HG02852 (cell line): ENCODE results near the gene POM121C.
"Not testable (repeated sequence)": the region's sequence is repeated elsewhere in the genome, so short reads cannot be mapped to it uniquely, and the experiment has no call there.

Experiments used
- ATAC-seq: cut with Tn5 transposase; IDR thresholded peaks from one replicate; pipeline ENCODE4 v1.9.1; 2021; ENCODE audit warnings: mild to moderate bottlenecking, moderate library complexity; ENCODE audit not compliant: unreplicated experiment

The POM121C gene

GRCh38 chr7:75485979-75486643 lies at the start of gene POM121C:
Gene POM121C (minus strand): TSS chr7:75486299. CDS start chr7:75441496, 44,803 bp downstream.
- peak; percentile 98 for ATAC-seq

GRCh38 chr7:75534727-75535307 lies 48.7 kb upstream of the POM121C start:
- peak; percentile 85 for ATAC-seq

DNA sequence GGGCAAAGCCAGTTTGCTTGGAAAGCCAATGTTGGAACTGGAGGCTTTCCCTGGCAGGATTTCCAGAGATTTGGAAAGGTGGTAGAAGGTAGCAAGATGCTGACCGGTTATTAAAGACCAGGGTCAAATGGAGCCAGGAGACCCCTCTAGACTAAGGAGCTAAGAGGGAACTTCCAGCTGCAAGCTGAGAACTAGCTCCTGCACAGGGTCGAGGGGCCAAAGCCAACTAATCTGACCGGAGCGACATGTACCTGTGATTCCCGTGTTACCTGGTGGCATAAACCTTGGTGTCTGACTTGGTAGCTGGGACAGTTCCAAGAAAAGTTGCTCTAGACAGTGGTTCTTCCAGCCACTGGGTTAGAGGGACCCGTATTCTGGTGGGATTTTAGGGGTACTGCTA lies 47.8 kb upstream of the POM121C start:
- ATAC-seq = no peak

- ATAC-seq = no peak
Measured at GRCh38 chr7:75532639-75533038, 46.5 kb upstream of the POM121C start.

DNA sequence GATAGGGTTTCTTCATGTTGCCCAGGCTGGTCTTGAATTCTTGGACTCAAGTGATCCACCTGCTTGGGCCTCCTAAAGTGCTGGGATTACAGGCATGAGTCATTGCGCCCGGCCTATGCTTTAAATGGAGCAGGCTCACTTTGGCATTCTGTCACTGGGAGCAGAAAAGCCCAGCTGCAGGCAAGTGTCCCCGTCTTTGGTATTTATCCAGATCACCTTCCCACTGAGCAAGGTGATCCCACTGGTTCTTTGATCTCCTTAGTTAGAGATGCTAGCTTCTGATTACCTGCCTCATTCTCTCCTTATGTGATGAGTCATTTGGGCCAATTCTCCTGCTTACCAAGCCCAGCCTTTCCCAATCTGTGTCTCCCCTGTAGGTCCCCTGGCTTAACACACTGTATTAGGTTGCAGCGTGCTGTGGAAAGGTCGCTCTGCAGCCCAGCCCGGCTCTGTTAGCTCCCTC lies 45.3 kb upstream of the POM121C start:
- ATAC-seq = no peak

- ATAC-seq = not testable (repeated sequence)
Measured at GRCh38 chr7:75527224-75527722, 41.2 kb upstream of the POM121C start.

DNA sequence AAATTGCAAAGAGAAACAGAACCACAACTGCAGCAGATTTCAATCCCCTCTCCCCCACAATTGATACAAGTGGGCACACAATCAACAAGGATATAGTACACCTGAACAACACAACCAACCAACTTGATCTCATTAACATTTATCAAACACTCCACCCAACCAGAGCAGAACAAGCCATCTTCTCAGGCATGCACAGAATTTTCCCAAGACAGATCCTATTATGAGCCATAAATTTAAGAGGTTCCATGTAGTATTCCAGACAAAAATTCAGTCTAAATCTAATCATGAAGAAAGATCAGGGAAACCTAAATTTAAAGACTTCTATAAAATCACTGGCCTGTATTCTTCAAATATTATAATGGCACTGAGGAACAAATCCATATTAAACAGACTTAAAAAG lies 35.6 kb upstream of the POM121C start:
- ATAC-seq = not testable (repeated sequence)

GRCh38 chr7:75518842-75519241 lies 32.7 kb upstream of the POM121C start:
- not testable (repeated sequence) for ATAC-seq

DNA sequence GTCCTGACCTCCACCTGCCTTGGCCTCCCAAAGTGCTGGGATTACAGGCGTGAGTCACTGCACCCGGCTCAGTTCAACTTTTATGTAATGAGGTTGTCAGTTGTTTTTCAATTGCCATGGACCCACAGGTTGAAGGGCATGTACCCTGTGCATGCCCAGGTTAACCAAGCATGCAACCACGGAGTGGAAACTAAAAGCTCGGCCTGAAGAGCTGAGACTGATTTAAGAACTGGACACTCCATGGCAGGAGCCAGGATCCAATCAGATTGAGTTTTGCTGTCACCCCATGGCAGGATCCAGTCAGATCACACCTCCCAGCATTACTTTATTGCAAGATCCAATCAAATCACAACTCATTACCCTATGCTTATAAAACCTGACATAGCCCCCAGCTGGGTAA lies 22.9 kb upstream of the POM121C start:
- not testable (repeated sequence) for ATAC-seq

DNA sequence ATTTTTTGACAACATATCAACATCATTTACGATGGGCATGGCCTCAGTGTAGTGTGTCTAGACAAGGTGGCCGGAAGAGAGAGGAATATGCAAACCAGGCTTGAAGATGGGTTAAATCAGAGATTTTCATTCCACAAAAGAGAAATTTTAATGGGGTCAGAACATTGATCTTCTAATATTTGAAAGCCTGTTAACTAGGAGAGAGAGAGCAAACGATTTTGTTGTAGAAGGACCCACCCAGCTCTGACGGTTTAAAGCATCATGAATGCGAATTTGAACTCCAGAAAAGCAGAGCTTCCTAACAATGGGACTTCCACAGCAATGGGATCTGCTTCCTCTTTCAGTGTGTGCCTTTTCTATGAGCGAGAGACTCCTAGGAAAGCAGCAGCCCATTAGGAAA lies 5.9 kb upstream of the POM121C start, which contains the start of gene SPDYE5:
SPDYE5 (plus strand) TSS at position 301 of the 400 bp plus-strand sequence. CDS start 1,728 bp downstream, outside the sequence.
- not testable (repeated sequence) for ATAC-seq

- ATAC-seq = not testable (repeated sequence)
Measured at GRCh38 chr7:75485355-75485978, 632 bp downstream of the POM121C start.

DNA sequence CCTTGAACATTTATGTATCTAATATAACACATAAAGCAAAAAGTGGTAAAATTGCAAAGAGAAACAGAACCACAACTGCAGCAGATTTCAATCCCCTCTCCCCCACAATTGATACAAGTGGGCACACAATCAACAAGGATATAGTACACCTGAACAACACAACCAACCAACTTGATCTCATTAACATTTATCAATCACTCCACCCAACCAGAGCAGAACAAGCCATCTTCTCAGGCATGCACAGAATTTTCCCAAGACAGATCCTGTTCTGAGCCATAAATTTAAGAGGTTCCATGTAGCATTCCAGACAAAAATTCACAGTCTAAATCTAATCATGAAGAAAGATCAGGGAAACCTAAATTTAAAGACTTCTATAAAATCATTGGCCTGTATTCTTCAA lies 5.8 kb downstream of the POM121C start:
- not testable (repeated sequence) for ATAC-seq

GRCh38 chr7:75477457-75477856 lies 8.6 kb downstream of the POM121C start:
- ATAC-seq = not testable (repeated sequence)

DNA sequence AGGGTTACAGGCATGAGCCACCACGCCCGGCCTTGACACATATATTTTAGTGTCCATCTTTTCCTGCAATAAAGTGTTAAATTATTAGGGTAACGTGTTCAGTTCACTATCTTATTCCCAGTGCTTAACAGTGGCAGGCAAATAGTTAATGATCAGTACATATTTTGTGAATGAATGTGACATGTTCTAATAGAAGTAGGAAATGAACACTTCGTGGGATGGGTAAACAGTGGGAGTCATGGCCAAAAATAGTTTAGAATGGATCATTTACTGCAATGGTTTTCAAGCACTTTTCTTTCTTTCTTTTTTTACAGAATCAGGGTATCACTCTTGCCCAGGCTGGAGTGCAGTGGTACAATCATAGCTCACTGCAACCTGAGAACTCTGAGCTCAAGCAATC lies 15.9 kb downstream of the POM121C start:
- not testable (repeated sequence) for ATAC-seq

DNA sequence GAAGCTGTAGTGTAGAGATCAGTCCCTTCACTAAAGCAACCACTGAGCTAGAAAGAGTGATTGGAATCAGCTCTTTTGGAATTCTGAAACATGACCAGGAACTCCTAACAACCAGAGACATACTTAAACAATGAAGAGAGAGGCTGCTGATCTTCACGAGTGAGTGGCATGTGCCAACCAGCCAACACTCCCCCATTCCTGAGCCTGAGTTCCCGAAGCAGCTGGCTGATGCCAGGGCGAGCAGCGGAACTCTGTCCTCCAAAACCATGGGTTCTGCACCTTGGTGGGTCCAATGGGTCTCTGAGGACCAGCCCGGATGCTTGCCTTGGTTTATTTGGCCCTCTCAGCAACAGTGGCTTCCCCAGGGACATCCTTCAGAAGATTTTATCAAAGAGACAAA lies 25.6 kb downstream of the POM121C start:
- ATAC-seq = not testable (repeated sequence)

DNA sequence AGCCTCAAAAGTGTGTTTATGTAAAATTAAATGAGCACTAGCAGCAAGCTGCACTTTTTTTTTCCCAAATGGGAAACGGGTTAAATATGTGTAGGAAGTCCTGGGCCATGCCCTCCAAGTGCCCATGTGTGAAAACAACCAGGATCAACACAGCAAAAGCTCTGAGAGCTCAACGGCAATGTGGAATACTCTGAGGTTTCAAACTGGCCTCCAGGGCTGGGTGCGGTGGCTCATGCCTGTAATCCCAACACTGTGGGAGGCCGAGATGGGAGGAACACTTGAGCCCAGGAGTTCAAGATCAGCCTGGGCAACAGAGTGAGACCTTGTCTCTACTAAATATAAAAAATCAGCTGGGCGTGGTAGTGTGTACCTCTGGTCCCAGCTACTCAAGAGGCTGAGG lies 28.1 kb downstream of the POM121C start:
- not testable (repeated sequence) for ATAC-seq

DNA sequence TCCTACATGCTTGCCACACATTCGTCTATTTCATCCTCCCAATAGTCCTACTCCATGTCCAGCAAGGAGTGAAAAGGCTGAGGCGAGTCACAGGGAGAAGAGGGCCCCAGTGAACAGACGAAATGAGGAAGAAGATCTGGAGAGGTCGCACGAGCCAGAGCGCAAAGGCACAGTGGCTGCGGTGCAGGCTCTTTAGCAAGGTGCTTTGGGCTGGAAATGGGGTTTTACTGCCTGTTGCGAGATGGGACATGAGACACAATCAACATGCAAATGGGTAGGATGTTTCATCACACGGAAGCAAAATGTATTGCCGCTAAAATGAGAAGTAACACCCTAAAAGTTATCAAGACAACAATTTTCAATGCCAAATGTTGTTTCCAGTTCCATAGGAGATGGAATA lies 29.7 kb downstream of the POM121C start:
- ATAC-seq = not testable (repeated sequence)

GRCh38 chr7:75452494-75452955 lies 33.6 kb downstream of the POM121C start:
- not testable (repeated sequence) for ATAC-seq

- not testable (repeated sequence) for ATAC-seq
Measured at GRCh38 chr7:75449946-75450345, 36.2 kb downstream of the POM121C start.

DNA sequence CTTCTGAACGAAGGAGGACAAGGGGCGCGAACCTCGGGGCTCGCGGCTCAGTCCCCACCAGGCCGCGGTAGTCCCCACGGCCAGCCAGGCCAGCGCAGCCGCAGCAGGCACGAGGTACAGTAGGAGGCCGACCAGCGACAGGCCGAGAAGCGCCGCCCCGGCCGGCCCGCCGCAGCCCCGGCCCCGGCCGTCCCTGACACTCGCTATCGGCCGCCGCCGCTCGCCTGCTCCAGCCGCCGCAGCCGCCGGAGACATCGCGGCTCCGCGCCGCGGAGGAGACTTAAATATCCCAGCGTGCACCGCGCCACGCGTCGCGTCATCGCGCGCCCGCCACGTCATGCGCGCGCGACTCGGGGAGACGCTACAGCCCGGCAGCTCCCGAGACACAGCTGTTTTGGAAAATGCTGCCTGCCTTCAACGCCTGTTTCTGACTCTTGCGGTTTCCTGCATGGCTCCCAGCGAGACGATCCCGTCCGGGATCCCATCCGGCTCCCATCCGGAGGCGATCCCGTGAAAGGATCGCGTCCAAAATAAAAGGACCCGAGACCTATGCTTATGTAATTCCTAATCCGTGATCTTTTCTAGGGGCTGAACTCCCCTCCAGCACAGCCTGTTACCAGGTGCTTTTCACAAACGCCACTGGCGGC lies 43.5 kb downstream of the POM121C start:
- ATAC-seq = peak; percentile 86

- peak; percentile 50 for ATAC-seq
Measured at GRCh38 chr7:75442101-75442464, 44.0 kb downstream of the POM121C start.
